ENCODE data around the gene STIMATE. TPM values are rescaled to one million over a fixed set of nuclear protein-coding genes. Genes with fewer than 3 reads are reported as not detected.

STIMATE gene
- total and polyA plus RNA-seq, 2 experiments from 2014 or later: 11.2 to 23.6 TPM

DNA sequence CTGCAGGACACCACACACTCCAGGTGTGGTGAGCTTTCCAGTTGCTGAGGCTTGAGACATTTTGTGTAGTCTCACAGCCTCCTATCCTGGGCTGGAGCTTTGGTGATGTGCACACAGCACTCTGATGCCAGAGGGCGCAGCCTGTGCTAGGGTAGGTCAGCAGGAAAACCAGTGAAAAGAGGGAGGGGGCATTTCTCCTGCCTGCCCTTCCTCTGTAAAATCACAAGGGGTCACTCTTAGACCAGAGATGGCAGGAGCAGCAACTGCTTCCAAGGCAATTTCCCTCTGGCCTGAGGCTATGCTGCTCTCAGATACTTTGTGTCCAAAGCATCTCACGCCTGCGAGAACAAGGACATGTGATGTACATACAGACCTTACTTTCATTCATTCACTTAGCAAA lies 46.0 kb downstream of the STIMATE start:
- H3K4me1 ChIP-seq (ENCODE audit: insufficient read depth): 0 out of 2 replicates have a peak, but pooled peaks cover 4% of the 10 kb centered on the region
- Mint-ChIP-seq H3K27me3 (ENCODE audit: insufficient read depth, low read depth, poor library complexity) (no peaks in the 10 kb centered on the region), H3K36me3 (ENCODE audit: low read depth) (peaks cover 32% of the 10 kb centered on the region), H3K27ac (no peak overlapping the region), H3K4me3 (no peak overlapping the region), H3K4me1 (peaks cover 6% of the 10 kb centered on the region), H3K9me3 (no peaks in the 10 kb centered on the region)
- DNase-seq (ENCODE audit: low spot score): peak; percentile 83
- no peak overlapping the region for H2AFZ ChIP-seq
- no peak for TF ChIP-seq JUNB (IDR thresholded peaks at IDR 0.05; ENCODE audit: unreplicated experiment)
- TF ChIP-seq STAT1 (IDR thresholded peaks at IDR 0.05; ENCODE audit: unreplicated experiment): no peak
- TF ChIP-seq, protein P1, sequence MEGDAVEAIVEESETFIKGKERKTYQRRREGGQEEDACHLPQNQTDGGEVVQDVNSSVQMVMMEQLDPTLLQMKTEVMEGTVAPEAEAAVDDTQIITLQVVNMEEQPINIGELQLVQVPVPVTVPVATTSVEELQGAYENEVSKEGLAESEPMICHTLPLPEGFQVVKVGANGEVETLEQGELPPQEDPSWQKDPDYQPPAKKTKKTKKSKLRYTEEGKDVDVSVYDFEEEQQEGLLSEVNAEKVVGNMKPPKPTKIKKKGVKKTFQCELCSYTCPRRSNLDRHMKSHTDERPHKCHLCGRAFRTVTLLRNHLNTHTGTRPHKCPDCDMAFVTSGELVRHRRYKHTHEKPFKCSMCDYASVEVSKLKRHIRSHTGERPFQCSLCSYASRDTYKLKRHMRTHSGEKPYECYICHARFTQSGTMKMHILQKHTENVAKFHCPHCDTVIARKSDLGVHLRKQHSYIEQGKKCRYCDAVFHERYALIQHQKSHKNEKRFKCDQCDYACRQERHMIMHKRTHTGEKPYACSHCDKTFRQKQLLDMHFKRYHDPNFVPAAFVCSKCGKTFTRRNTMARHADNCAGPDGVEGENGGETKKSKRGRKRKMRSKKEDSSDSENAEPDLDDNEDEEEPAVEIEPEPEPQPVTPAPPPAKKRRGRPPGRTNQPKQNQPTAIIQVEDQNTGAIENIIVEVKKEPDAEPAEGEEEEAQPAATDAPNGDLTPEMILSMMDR (conservative IDR thresholded peaks at IDR 0.05; ENCODE audit: low read depth in 2 of 2): peak; percentile 80 to 92
- no peak for TF ChIP-seq POLR2AphosphoS5 (IDR thresholded peaks at IDR 0.05; ENCODE audit: low read depth)
- no peak overlapping the region for H3K27ac ChIP-seq (ENCODE audit: low read depth)
- no peaks in the 10 kb centered on the region for H3F3A ChIP-seq (replicated peaks; ENCODE audit: low read depth)
- H4K20me1 ChIP-seq (replicated peaks; ENCODE audit: insufficient read depth): peaks cover 4% of the 10 kb centered on the region; the same call in 1 of the 2 replicates
- no peaks in the 10 kb centered on the region for H3K27me3 ChIP-seq (ENCODE audit: insufficient read depth)
- H3K79me2 ChIP-seq (replicated peaks; ENCODE audit: insufficient read depth): no peaks in the 10 kb centered on the region
- no peak overlapping the region for H3K4me2 ChIP-seq
- H3K9me2 ChIP-seq (ENCODE audit: insufficient read depth): no peaks in the 10 kb centered on the region
- no peak overlapping the region for H3K4me3 ChIP-seq
- peak; percentile 92 for ATAC-seq
- H3K36me3 ChIP-seq (ENCODE audit: insufficient read depth): 0 out of 2 replicates have a peak, but pooled peaks cover 3% of the 10 kb centered on the region

DNA sequence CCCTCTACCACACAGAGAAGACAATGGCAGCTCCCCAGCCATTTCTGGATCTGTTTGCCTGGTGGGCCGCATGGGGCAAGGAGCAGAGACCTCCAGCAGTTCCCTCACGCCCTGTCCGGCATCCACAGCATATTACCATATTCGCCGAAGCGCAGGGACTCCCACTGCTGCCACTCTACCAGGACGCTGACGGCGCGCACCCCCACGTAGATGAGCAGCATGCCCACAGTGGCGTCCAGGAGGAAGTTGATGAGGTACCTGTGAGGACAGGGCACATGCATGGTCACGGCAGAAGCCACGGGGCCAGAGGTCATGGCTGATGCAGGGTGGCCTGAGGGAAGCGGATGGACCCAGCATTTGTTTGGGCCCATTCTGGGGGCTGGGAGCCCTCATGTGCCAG lies 47.7 kb downstream of the STIMATE start:
- DNase-seq (ENCODE audit: low spot score) (no peak), ATAC-seq (no peak)
- Histone ChIP-seq H4K20me1 (replicated peaks; ENCODE audit: insufficient read depth) (peaks cover 6% of the 10 kb centered on the region; the same call in 1 of the 2 replicates), H3K4me1 (ENCODE audit: insufficient read depth) (0 out of 2 replicates have a peak, but pooled peaks cover 4% of the 10 kb centered on the region), H3F3A (replicated peaks; ENCODE audit: low read depth) (no peaks in the 10 kb centered on the region), H3K9me2 (ENCODE audit: insufficient read depth) (no peaks in the 10 kb centered on the region), H3K4me2 (no peak overlapping the region), H3K27me3 (ENCODE audit: insufficient read depth) (no peaks in the 10 kb centered on the region), H3K27ac (ENCODE audit: low read depth) (no peak overlapping the region), H3K79me2 (replicated peaks; ENCODE audit: insufficient read depth) (no peaks in the 10 kb centered on the region), H2AFZ (no peak overlapping the region), H3K36me3 (ENCODE audit: insufficient read depth) (0 out of 2 replicates have a peak, but pooled peaks cover 3% of the 10 kb centered on the region), H3K4me3 (no peak overlapping the region)
- no peaks in the 10 kb centered on the region for H3K9me3 Mint-ChIP-seq
- no peak overlapping the region for H3K27ac Mint-ChIP-seq
- peaks cover 32% of the 10 kb centered on the region for H3K36me3 Mint-ChIP-seq (ENCODE audit: low read depth)
- no peak overlapping the region for H3K4me3 Mint-ChIP-seq
- peaks cover 3% of the 10 kb centered on the region for H3K27me3 Mint-ChIP-seq (ENCODE audit: insufficient read depth, low read depth, poor library complexity)
- H3K4me1 Mint-ChIP-seq: peaks cover 6% of the 10 kb centered on the region
- TF ChIP-seq ZNF331 (CRISPR knock-in tag; IDR thresholded peaks at IDR 0.05; ENCODE audit: low read depth) (no peak), EZH2phosphoT487 (IDR thresholded peaks at IDR 0.05; ENCODE audit: unreplicated experiment) (no peak), POLR2AphosphoS5 (IDR thresholded peaks at IDR 0.05; ENCODE audit: low read depth) (no peak), NANOG (IDR thresholded peaks at IDR 0.05; ENCODE audit: borderline replicate concordance) (no peak), JUNB (IDR thresholded peaks at IDR 0.05; ENCODE audit: unreplicated experiment) (no peak), EZH2 (IDR thresholded peaks at IDR 0.05; ENCODE audit: low read depth, unreplicated experiment) (no peak)
- TF ChIP-seq, protein P2, sequence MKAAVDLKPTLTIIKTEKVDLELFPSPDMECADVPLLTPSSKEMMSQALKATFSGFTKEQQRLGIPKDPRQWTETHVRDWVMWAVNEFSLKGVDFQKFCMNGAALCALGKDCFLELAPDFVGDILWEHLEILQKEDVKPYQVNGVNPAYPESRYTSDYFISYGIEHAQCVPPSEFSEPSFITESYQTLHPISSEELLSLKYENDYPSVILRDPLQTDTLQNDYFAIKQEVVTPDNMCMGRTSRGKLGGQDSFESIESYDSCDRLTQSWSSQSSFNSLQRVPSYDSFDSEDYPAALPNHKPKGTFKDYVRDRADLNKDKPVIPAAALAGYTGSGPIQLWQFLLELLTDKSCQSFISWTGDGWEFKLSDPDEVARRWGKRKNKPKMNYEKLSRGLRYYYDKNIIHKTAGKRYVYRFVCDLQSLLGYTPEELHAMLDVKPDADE (IDR thresholded peaks at IDR 0.05): no peak
- TF ChIP-seq, protein P1 (conservative IDR thresholded peaks at IDR 0.05; ENCODE audit: low read depth in 2 of 2): no peak
- TF ChIP-seq, protein P3, sequence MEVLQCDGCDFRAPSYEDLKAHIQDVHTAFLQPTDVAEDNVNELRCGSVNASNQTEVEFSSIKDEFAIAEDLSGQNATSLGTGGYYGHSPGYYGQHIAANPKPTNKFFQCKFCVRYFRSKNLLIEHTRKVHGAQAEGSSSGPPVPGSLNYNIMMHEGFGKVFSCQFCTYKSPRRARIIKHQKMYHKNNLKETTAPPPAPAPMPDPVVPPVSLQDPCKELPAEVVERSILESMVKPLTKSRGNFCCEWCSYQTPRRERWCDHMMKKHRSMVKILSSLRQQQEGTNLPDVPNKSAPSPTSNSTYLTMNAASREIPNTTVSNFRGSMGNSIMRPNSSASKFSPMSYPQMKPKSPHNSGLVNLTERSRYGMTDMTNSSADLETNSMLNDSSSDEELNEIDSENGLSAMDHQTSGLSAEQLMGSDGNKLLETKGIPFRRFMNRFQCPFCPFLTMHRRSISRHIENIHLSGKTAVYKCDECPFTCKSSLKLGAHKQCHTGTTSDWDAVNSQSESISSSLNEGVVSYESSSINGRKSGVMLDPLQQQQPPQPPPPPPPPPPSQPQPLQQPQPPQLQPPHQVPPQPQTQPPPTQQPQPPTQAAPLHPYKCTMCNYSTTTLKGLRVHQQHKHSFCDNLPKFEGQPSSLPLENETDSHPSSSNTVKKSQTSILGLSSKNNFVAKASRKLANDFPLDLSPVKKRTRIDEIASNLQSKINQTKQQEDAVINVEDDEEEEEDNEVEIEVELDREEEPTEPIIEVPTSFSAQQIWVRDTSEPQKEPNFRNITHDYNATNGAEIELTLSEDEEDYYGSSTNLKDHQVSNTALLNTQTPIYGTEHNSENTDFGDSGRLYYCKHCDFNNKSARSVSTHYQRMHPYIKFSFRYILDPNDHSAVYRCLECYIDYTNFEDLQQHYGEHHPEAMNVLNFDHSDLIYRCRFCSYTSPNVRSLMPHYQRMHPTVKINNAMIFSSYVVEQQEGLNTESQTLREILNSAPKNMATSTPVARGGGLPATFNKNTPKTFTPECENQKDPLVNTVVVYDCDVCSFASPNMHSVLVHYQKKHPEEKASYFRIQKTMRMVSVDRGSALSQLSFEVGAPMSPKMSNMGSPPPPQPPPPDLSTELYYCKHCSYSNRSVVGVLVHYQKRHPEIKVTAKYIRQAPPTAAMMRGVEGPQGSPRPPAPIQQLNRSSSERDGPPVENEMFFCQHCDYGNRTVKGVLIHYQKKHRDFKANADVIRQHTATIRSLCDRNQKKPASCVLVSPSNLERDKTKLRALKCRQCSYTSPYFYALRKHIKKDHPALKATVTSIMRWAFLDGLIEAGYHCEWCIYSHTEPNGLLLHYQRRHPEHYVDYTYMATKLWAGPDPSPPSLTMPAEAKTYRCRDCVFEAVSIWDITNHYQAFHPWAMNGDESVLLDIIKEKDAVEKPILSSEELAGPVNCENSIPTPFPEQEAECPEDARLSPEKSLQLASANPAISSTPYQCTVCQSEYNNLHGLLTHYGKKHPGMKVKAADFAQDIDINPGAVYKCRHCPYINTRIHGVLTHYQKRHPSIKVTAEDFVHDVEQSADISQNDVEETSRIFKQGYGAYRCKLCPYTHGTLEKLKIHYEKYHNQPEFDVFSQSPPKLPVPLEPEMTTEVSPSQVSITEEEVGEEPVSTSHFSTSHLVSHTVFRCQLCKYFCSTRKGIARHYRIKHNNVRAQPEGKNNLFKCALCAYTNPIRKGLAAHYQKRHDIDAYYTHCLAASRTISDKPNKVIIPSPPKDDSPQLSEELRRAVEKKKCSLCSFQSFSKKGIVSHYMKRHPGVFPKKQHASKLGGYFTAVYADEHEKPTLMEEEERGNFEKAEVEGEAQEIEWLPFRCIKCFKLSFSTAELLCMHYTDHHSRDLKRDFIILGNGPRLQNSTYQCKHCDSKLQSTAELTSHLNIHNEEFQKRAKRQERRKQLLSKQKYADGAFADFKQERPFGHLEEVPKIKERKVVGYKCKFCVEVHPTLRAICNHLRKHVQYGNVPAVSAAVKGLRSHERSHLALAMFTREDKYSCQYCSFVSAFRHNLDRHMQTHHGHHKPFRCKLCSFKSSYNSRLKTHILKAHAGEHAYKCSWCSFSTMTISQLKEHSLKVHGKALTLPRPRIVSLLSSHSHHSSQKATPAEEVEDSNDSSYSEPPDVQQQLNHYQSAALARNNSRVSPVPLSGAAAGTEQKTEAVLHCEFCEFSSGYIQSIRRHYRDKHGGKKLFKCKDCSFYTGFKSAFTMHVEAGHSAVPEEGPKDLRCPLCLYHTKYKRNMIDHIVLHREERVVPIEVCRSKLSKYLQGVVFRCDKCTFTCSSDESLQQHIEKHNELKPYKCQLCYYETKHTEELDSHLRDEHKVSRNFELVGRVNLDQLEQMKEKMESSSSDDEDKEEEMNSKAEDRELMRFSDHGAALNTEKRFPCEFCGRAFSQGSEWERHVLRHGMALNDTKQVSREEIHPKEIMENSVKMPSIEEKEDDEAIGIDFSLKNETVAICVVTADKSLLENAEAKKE (CRISPR knock-in tag; IDR thresholded peaks at IDR 0.05): no peak

Measured in GM23338 (cell line).